A673 (cell line): ENCODE measurements around the gene NCAPH2.

Experiments
- EZH2 ChIP-seq: fragments of 200-600 bp; sonication (generic); IDR thresholded peaks from 2 replicates; pipeline ENCODE4 v1.6.1; 2017; ENCODE audit warnings: borderline replicate concordance, low read depth, mild to moderate bottlenecking, mixed read lengths, antibody characterized with exemption, low read length; ENCODE audit not compliant: poor library complexity, severe bottlenecking
- TF ChIP-seq, protein P1 (sequence below): fragments of 300-800, 200-600 bp; sonication (generic); conservative IDR thresholded peaks from 2 replicates; pipeline ENCODE4 v1.5.1; 2017; ENCODE audit warnings: low read depth, mild to moderate bottlenecking, antibody characterized with exemption, low read length, moderate library complexity, mixed read lengths

DNA sequence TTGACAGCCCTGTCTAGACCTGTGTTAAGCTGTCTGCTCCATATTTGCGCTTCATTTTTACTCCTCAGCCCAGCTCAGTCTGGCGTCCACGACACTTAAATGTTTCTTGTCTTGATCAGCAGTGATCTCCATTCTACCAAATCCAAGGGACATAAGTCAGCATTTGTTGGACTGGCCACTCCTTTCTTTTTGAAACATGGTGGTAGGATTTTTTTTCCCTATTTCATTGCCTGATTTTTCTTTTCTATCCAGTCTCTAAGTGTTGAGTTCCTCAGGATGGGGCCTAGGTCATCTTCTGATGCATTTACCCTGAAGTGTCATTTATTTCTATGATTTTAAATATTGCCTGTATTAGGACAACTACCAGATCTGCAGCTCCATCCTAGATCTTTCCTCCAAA is 873 bp downstream of the NCAPH2 start:
- TF ChIP-seq, protein P1, sequence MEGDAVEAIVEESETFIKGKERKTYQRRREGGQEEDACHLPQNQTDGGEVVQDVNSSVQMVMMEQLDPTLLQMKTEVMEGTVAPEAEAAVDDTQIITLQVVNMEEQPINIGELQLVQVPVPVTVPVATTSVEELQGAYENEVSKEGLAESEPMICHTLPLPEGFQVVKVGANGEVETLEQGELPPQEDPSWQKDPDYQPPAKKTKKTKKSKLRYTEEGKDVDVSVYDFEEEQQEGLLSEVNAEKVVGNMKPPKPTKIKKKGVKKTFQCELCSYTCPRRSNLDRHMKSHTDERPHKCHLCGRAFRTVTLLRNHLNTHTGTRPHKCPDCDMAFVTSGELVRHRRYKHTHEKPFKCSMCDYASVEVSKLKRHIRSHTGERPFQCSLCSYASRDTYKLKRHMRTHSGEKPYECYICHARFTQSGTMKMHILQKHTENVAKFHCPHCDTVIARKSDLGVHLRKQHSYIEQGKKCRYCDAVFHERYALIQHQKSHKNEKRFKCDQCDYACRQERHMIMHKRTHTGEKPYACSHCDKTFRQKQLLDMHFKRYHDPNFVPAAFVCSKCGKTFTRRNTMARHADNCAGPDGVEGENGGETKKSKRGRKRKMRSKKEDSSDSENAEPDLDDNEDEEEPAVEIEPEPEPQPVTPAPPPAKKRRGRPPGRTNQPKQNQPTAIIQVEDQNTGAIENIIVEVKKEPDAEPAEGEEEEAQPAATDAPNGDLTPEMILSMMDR = no peak
- TF ChIP-seq EZH2 = no peak
